ENCODE data around the gene CD300E.

CD300E gene

GRCh38 chr17:74623693-74624093 lies at the start of gene CD300E:
CD300E (minus strand) TSS chr17:74623738; CDS start chr17:74623621, 117 bp downstream.
- no peak for TF ChIP-seq CTCF (IDR thresholded peaks at IDR 0.05; ENCODE audit: insufficient read depth, low read length, poor library complexity, severe bottlenecking)
- no peak within 1 kb of the TSS for H3K4me3 ChIP-seq (replicated peaks; ENCODE audit: low read depth, low read length)
- no peak for DNase-seq (ENCODE audit: extremely low read depth, insufficient read length)
- no peaks in the 10 kb centered on the region for H3K36me3 ChIP-seq (ENCODE audit: control insufficient read depth, insufficient read depth, low read length)
- no peaks in the 10 kb centered on the region; the same call in none of the 2 replicates for H3K27me3 ChIP-seq (replicated peaks; ENCODE audit: control insufficient read depth, insufficient read depth, low read length)

GRCh38 chr17:74671031-74671771 lies 47.7 kb upstream of the CD300E start:
- no peaks in the 10 kb centered on the region for H3K36me3 ChIP-seq (ENCODE audit: control insufficient read depth, insufficient read depth, low read length)
- peak; percentile 23 for DNase-seq (ENCODE audit: extremely low read depth, insufficient read length)
- no peak overlapping the region for H3K4me3 ChIP-seq (replicated peaks; ENCODE audit: low read depth, low read length)
- TF ChIP-seq CTCF (IDR thresholded peaks at IDR 0.05; ENCODE audit: insufficient read depth, low read length, poor library complexity, severe bottlenecking), result no peak
- peaks cover 1% of the 10 kb centered on the region; the same call in 1 of the 2 replicates for H3K27me3 ChIP-seq (replicated peaks; ENCODE audit: control insufficient read depth, insufficient read depth, low read length)

- Histone ChIP-seq H3K4me3 (replicated peaks; ENCODE audit: low read depth, low read length) (no peak overlapping the region), H3K27me3 (replicated peaks; ENCODE audit: control insufficient read depth, insufficient read depth, low read length) (no peaks in the 10 kb centered on the region; the same call in 1 of the 2 replicates), H3K36me3 (ENCODE audit: control insufficient read depth, insufficient read depth, low read length) (no peaks in the 10 kb centered on the region)
- DNase-seq (ENCODE audit: extremely low read depth, insufficient read length), result no peak
- TF ChIP-seq CTCF (IDR thresholded peaks at IDR 0.05; ENCODE audit: insufficient read depth, low read length, poor library complexity, severe bottlenecking), result no peak
These were observed 46.8 kb upstream of the CD300E start for GRCh38 chr17:74670329-74670728.

GRCh38 chr17:74663561-74663960 lies 40.0 kb upstream of the CD300E start:
- Histone ChIP-seq H3K27me3 (replicated peaks; ENCODE audit: control insufficient read depth, insufficient read depth, low read length) (no peaks in the 10 kb centered on the region; the same call in 1 of the 2 replicates), H3K36me3 (ENCODE audit: control insufficient read depth, insufficient read depth, low read length) (no peaks in the 10 kb centered on the region), H3K4me3 (replicated peaks; ENCODE audit: low read depth, low read length) (no peak overlapping the region)
- no peak for DNase-seq (ENCODE audit: extremely low read depth, insufficient read length)
- no peak for TF ChIP-seq CTCF (IDR thresholded peaks at IDR 0.05; ENCODE audit: insufficient read depth, low read length, poor library complexity, severe bottlenecking)

- no peak overlapping the region for H3K4me3 ChIP-seq (replicated peaks; ENCODE audit: low read depth, low read length)
- H3K36me3 ChIP-seq (ENCODE audit: control insufficient read depth, insufficient read depth, low read length), result no peaks in the 10 kb centered on the region
- no peaks in the 10 kb centered on the region; the same call in 1 of the 2 replicates for H3K27me3 ChIP-seq (replicated peaks; ENCODE audit: control insufficient read depth, insufficient read depth, low read length)
- no peak for DNase-seq (ENCODE audit: extremely low read depth, insufficient read length)
- TF ChIP-seq CTCF (IDR thresholded peaks at IDR 0.05; ENCODE audit: insufficient read depth, low read length, poor library complexity, severe bottlenecking), result no peak
These were observed 36.4 kb upstream of the CD300E start for GRCh38 chr17:74659889-74660288.
